Stimulated activated CD4-positive, alpha-beta T cell treated with anti-CD3 and anti-CD28 coated beads, TNF-alpha, amount 100 ng/mL, for 1 hour (primary cell): ENCODE measurements around the gene RNF151.
"Not testable (repeated sequence)": the region's sequence is repeated elsewhere in the genome, so short reads cannot be mapped to it uniquely, and the experiment has no call there.

Experiments
- DNase-seq, 3 donors: peaks; one replicate each; pipeline ENCODE4 v3.0.0-alpha.2; 2020; ENCODE audit warnings: low read depth in 3 of 3, low spot score in 1 of 3

Gene RNF151, protein sequence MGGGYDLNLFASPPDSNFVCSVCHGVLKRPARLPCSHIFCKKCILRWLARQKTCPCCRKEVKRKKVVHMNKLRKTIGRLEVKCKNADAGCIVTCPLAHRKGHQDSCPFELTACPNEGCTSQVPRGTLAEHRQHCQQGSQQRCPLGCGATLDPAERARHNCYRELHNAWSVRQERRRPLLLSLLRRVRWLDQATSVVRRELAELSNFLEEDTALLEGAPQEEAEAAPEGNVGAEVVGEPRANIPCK

DNA sequence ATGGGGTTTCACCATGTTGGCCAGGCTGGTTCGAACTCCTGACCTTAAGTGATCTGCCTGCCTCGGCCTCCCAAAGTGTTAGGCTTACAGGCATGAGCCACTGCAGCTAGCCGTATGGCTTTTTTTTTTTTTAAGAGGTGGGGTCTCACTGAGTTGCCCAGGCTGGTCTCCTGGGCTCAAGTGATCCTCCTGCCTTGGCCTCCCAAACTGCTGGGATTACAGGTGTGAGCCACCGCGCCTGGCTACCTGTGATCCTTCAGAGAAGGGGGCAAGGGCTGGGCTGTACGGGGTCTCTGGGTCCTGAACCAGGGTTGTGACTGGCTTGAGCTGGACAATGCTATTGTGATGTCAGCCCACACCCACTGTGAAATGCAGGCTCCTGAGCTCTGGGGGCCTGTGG lies at the start of gene RNF151:
Gene RNF151, plus strand, starts transcription at position 397 of the 400 bp plus-strand sequence. CDS start 26 bp downstream, outside the sequence.
- no peak for DNase-seq

- no peak for DNase-seq
Measured at GRCh38 chr16:1917056-1917664, 49.5 kb upstream of the RNF151 start.

- DNase-seq, result no peak
Measured at GRCh38 chr16:1917665-1918350, 48.8 kb upstream of the RNF151 start.

- no peak for DNase-seq
Measured at GRCh38 chr16:1918351-1919326, 48.0 kb upstream of the RNF151 start, which contains the start of gene HS3ST6. Gene HS3ST6, minus strand, starts transcription at chr16:1918415. Its CDS starts 92 bp downstream, at chr16:1918323.

- DNase-seq, result no peak
Measured at GRCh38 chr16:1919327-1919998, 47.2 kb upstream of the RNF151 start.

DNA sequence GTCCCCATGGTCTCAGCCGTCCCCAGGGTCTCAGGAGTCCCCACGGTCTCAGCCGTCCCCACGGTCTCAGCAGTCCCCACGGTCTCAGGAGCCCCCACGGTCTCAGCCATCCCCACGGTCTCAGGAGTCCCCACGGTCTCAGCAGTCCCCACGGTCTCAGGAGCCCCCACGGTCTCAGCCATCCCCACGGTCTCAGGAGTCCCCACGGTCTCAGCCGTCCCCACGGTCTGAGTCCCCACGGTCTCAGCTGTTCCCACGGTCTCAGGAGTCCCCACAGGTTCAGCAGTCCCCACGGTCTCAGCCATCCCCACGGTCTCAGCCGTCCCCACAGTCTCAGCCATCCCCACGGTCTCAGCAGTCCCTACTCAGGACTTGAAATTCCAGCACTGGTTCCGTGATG lies 46.5 kb upstream of the RNF151 start:
- DNase-seq, result not testable (repeated sequence)

DNA sequence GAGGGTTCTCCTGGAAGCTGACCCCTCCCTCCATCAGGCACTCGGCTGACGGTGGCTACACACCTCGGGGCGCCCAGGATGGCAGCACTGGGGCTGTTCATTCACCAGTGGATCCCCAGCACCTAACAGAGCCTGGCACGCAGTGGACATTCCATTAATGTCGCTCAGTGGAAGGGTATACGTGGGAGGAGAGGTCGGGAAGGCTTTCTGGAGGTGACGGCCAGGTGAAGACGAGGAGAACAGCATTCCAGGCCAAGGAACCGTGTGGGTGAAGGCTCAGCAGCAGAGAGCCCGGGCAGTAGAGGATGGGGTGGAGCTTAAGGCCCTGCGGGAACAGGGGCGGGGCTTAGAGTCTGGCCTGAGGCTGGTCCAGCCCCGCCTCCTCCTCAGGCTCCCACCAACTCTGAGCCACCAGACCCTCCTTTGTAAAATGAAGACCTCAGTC lies 45.9 kb upstream of the RNF151 start:
- no peak for DNase-seq

DNA sequence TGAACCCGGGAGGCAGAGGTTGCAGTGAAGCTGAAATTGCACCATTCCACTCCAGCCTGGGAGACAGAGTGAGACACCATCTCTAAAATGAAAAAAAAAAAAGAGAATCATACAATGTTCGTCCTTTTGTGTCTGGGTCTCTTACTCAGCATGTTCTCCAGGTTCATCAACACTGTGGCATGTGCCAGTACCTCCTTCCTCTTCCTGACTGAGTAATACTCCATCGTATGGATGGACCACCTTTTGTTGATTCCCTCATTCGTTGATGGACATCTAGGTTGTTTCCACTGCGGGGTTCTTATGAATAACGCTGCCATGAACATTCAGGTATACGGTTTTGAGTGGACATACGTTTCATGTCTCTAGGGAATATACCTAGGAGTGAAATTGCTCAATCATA lies 44.3 kb upstream of the RNF151 start:
- DNase-seq, result no peak

GRCh38 chr16:1923299-1924034 lies 43.2 kb upstream of the RNF151 start:
- no peak for DNase-seq

DNA sequence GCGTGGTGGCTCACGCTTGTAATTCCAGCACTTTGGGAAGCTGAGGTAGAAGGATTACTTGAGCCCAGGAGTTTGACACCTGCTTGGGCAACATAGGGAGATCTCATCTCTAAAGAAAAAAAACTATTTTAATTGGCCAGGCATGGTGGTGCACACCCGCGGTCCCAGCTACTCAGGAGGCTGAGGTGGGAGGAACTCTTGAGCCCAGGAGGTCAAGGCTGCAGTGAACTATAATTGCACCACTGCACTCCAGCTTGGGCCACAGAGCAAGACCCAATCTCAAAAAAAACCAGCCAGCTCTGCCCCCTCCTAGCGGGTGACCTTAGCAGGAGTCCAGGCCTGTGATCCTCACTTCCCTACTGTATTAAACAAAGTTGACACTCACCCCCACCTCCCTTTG lies 42.6 kb upstream of the RNF151 start:
- no peak for DNase-seq

GRCh38 chr16:1926271-1926670 lies 40.4 kb upstream of the RNF151 start:
- no peak for DNase-seq

- no peak for DNase-seq
Measured at GRCh38 chr16:1929105-1929504, 37.6 kb upstream of the RNF151 start.

DNA sequence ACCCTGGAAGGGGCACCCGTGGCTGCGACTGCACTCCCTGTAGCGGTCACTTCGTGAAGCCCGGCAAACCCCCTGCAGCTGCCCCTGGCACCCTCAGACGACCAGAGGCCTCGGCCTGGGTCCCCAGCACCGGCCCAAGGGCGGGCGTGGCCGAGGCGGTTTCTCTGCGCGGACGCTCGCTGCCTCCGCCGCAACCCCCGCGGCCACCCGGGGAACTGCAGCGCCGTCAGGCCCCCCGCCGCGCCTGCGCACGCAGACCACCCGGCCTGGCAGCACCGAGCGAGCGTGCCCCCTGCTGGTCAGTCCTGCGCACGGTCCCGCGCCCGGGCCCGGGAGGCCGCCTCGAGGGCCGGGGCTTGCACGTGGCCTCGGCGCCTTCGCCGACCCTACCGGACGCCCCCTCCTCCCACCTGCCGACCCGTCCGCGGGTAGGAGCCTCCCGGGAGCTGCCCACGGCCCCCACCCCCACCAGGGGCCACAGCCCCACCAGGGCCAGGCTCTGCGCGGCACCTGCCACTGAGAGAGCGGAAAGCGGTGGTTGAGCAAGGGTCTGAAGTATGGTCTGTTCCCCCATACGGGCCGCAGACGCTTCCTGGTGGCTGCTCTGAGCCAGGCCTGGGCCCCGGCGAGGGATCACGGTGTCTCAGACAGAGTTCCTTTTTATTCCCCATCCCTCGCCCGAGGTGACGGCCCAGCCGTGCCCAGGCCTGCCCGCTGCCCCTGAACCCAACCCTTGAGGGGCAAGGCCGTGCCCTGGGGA lies 36.9 kb upstream of the RNF151 start:
- DNase-seq, result peak; percentile 78 to 96 (median 90)

DNA sequence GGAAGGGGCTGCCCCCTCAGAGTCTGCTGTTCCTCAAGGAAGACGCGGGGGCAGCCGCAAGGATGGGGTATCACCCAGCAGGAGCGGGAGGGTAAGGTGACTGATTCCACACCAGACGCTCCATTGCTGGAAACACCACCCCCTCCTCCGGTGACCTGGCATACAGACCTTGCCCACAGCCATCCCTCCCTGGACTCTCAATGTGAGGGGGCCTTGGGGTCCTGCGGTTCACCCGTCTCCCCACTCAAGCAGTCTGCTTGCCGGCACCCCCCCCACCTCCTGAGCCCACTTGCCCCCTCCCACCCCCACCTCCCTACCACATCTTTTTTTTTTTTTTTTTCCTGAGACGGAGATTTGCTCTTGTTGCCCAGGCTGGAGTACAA lies 36.3 kb upstream of the RNF151 start:
- no peak for DNase-seq

DNA sequence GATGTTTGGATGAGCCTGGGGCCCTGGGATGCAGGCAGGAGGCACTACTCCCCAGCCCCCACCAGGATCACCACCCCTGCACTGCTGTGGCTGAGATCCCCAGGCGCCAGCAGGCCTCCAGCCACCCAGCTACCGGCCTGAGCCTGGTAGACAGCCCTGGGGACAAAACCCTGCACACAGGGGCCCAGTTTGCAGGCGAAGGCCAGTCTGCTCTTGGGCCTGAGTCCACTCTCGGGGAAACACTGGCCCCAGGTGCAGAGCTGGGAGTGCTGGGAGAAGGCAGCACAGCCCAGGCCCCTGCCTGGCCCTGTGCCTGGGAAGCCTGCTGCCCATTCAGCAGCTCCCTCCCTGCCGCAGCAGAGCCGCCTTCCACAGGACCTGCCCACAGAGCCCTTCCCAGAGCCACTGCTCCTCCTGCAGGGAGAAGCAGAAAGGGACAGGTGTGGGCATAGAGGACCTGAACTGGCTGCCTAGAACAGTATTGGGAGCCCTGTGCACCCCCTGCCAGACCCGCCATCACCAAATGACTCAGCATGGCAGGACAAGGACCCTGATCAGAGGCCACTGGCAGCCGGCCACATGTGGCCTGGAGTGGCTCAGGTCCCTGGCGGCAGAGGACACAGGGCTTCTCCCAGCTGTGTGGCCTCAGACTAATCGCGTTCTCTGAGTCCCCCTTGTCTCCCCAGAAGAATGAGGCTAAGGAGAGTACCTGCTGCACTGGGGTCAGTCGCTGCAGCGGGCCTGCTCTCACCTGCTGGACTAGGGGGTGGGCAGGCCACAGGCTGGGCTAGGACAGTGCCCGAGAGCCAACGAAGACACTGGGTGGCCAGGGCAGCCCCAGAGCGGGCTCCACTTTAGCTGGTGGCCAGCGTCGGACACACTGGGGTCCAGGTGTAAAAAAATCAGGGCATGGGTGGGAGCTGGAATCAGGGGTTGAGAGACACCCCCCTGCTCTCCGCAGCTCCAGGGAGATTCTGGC lies 34.3 kb upstream of the RNF151 start:
- no peak for DNase-seq

GRCh38 chr16:1933097-1933661 lies 33.5 kb upstream of the RNF151 start:
- DNase-seq, result no peak

- no peak for DNase-seq
Measured at GRCh38 chr16:1936945-1937479, 29.6 kb upstream of the RNF151 start.
